Left ventricle myocardium superior (tissue), 1 donor: ENCODE measurements around the gene NEURL4. TPM values are rescaled to one million over a fixed set of nuclear protein-coding genes. Genes with fewer than 3 reads are reported as not detected.
"Not testable (repeated sequence)": the region's sequence is repeated elsewhere in the genome, so short reads cannot be mapped to it uniquely, and the experiment has no call there.

Experiments used
- ATAC-seq: fragments of 200-7000 bp; cut with Tn5 transposase; one replicate; pipeline ENCODE4 v1.9.1; 2020; ENCODE audit warnings: mild to moderate bottlenecking, moderate library complexity
- DNase-seq: peaks from one replicate; pipeline ENCODE4 v3.0.0-alpha.2; 2020
- intact Hi-C: fragments of 100-400 bp; cut with micrococcal nuclease; formaldehyde crosslinking; loops from one replicate; pipeline ENCODE4 v1.11.0; 2022
- total RNA-seq: library from RNA; stranded (reverse); fragmentation: NEBNext Ultra II Directional; extraction: Animal tissue kit (Norgen Biotek cat#: 25700); gene quantifications from one replicate; pipeline ENCODE4 v1.2.1, GENCODE V29; 2021
- donor health status: DM: no; HTN: yes; CAD: no; lungs with severe emphysema.

The NEURL4 gene
- total RNA-seq, 1 donor from 2014 or later, result 34.7 TPM

DNA sequence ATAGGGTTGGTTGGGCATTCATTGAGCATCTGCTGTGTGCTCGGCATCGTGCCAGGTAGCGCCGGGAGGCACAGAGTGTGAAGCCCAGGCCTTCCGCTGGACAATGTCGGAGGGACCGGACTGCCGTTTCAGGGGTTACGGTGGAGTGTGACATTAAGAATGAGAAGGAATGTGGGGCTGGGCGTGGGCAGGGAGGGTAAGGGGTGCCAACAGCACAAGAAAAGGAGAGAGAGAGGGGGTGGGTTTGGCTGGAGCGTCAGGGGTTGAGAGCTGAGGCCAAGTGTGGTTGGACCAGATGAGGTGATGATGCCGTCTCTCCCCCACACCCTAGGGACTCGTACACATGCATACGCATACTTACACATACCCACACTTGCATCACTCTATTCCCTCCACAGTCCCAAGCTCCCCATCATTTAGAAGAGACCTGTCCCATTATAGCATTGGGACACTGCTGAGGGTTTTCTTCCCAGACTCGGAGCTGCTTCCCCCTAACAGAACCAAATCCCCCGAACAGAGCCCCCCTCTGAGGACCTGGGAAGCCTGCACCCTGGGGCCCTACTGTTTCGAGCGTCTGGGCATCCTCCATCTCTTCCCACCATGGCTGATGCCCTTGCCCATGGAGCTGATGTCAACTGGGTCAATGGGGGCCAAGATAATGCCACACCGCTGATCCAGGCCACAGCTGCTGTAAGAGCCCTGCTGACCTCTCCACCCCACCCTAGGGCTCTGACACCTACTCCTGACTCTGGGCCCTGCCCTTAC lies 19.5 kb upstream of the NEURL4 start:
- no peak for DNase-seq
- intact Hi-C loops, result no loop called here
- ATAC-seq, result no peak

DNA sequence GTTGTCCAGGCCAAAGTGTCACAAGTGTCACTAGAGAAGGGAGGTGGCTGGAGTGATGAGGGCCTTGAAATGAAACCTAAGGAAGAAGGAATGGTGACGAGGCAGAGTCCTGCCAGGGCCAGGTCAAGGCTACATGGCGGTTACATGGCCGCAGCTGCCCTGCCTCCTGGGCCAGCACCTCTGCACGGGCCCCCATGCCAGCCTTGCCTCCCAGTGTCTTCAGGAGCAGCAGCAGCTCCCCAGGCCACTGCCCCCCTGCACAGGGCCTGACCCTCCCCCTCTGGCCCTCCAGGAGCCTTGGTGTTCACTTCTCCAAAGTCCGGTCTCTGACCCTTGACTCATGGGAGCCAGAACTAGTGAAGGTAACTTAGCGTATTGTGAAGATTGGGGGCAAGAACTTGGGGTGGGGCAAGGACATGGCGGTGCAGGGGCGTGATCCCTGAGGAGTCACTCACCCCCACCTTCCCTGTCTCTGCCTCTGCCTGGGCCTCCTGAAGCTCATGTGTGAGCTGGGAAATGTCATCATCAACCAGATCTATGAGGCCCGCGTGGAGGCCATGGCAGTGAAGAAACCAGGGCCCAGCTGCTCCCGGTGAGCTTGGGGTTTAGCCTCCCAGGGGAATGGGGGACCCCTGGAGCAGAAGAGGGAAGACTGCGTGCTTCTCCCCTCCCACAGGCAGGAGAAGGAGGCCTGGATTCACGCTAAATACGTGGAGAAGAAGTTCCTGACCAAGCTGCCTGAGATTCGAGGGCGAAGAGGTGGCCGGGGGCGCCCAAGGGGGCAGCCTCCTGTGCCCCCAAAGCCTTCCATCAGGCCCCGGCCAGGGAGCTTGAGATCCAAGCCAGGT lies 18.7 kb upstream of the NEURL4 start:
- intact Hi-C loops, result no loop called here
- DNase-seq, result no peak
- no peak for ATAC-seq

DNA sequence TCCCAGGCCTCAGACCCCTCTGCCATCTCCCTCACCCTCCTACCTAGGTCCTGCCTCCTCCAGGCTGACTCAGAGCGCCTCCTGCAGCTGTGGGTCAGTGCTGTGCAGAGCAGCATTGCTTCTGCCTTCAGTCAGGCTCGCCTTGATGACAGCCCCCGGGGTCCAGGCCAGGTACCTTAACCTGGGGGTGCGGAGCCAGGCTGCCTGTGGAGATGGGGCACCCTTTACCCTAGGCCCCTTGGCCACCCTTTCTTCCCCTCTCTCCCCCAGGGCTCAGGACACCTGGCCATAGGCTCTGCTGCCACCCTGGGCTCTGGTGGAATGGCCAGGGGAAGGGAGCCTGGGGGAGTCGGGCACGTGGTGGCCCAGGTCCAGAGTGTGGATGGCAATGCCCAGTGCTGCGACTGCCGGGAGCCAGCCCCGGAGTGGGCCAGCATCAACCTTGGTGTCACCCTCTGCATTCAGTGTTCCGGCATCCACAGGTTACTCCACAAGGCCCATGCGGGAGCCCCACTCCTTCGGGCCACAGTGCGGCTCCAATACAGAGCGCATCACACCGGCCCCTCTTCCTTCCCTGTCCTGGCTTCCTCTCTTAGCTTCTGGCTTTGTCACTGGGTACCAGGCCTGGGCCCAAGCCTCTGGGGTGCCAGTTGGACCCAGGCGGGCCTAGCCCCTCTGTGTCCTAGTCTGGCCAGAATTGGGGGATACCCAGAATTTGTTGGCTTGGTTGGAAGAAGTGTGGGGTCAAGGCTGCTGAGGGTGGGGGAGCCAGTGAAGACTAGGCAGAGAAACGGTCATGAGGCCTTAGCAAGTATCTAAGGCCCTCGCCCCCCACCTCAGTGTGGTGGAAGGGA lies 17.9 kb upstream of the NEURL4 start:
- intact Hi-C loops, result no loop called here
- no peak for DNase-seq
- ATAC-seq, result no peak

DNA sequence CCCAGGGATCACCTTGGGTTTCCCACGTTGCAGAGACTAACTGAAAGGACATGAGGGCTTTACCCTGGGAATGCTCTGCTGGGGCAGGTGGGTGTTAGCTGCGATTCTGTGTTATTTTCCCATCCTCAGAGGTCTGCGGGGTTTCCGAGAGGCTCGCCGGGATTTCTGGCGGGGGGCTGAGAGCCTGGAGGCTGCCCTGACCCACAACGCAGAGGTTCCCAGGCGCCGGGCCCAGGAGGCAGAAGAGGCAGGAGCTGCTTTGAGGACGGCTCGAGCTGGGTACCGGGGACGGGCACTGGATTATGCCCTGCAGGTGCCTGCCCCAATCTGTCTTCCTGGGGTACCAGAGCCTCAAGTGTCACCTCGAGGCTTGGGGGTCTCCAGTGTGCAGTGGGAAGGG lies 14.1 kb upstream of the NEURL4 start:
- ATAC-seq (no peak), DNase-seq (no peak)
- intact Hi-C loops, result no loop called here

DNA sequence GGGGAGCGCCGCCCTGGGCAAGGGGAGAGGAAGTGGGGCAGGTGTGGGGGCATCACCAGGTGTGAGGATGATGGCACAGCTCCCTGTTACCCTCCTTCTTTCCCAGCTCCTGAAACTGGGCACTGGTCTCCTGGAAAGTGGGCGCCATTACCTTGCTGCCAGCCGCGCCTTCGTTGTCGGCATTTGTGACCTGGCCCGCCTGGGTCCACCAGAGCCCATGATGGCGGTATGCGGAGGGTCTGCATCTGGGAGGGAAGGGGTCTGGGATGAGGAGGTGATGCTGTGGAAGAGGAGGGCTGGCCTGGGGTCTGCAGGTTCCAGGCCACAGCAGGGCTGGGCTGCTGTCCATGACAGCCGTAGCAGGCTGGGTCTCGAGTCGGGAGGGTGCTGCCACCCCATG lies 12.7 kb upstream of the NEURL4 start:
- ATAC-seq, result no peak
- no peak for DNase-seq
- intact Hi-C loops, result no loop called here

DNA sequence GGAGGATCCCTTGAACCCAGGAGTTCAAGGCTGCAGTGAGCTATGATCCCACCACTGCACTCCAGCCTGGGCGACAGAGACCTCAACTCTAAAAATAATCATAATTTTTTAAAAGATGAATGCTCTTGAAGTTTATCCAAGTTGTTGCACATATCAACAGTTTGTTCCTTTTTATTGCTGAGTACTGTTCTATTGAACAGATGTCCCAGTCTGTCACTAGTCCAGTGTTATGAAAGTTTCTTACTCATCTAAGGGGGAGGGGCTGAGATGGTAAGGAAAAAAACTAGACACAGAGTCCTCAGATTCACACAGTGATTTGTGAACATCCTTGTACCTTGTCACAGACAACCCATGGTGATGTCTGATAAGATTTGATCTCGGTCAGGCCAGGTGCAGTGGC lies 11.0 kb upstream of the NEURL4 start:
- intact Hi-C loops, result no loop called here
- ATAC-seq (no peak), DNase-seq (no peak)

DNA sequence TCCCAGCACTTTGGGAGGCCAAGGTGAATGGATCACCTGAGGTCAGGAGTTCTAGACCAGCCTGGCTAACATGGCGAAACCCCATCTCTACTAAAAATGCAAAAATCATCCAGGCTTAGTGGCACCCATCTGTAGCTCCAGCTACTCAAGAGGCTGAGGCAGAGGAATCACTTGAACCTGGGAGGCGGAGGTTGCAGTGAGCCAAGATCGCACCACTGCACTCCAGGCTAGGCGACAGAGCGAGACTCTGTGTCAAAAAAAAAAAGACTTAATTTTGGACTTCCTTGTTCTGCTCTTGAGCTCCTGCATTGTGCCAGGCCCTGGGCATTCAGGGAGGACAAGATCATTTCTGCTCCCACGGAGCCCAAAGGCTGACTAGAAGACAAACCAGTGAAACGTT lies 8.5 kb upstream of the NEURL4 start:
- intact Hi-C loops, ATAC-seq, DNase-seq: not testable (repeated sequence)

DNA sequence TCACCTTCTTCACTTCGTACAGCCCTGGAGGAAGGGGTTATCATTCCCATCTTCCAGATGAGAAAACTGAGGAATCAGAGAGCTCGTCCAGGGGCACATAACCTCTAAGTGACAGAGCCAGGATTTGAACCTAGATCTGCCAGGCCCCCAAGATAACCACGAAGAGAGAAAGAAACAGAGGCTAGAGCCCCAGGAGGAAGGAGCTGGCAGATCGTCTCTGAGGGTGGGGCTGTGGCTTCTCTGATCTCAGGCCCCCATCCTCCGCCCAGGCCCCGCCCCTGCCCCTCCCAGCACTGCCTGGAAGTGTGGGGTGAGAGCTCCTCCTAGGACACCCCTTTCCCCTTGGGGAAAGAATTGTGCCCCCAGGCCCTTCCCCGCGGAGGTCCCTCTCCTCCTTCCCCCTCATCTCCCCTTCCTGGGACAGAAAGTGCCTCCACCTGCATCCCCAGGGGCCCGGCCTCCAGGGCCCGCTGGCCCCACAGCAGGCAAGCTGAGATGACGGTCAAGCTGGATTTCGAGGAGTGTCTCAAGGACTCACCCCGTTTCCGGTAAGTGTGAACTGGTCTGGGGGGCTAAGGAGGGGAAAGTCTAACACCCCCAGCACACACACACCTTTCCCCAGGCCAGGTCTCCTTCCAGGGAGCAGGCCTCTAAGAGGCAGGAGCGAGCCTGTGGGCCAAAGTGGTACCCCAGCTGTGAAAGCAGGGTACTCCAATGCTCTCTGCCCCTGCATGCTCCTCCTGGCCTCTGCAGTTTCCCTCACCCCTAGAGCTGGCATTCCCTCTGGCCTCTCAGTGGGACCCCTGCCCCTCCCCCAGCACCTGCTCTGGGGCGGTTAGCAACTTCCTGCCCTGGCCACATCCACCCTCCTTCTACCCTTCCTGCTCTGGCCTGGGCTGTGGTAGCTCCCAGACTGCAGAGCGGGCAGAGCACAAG lies 7.4 kb upstream of the NEURL4 start, which contains the start of gene ACAP1:
ACAP1 (plus strand) TSS at position 290 of the 936 bp plus-strand sequence; CDS start at position 496, 206 bp downstream.
- peak; percentile 58 for DNase-seq
- intact Hi-C loops, result no loop called here

DNA sequence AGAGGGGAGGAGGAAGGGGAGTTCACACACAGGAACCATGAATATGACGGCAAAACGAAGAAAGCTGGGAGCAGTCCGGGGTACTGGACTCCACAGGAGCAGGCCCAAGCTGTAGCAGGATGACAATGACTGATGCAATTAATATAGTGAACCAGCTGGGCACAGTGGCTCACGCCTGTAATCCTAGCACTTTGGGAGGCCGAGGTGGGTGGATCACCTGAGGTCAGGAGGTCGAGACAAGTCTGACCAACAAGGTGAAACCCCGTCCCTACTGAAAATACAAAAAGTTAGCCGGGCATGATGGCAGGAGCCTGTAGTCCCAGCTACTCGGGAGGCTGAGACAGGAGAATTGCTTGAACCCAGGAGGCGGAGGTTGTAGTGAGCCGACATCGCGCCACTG lies 6.6 kb upstream of the NEURL4 start:
- DNase-seq, ATAC-seq, intact Hi-C loops: not testable (repeated sequence)

More for the DNA sequence above, 7.4 kb upstream of the NEURL4 start, which contains the start of gene ACAP1:
- ATAC-seq, result peak; percentile 58

DNA sequence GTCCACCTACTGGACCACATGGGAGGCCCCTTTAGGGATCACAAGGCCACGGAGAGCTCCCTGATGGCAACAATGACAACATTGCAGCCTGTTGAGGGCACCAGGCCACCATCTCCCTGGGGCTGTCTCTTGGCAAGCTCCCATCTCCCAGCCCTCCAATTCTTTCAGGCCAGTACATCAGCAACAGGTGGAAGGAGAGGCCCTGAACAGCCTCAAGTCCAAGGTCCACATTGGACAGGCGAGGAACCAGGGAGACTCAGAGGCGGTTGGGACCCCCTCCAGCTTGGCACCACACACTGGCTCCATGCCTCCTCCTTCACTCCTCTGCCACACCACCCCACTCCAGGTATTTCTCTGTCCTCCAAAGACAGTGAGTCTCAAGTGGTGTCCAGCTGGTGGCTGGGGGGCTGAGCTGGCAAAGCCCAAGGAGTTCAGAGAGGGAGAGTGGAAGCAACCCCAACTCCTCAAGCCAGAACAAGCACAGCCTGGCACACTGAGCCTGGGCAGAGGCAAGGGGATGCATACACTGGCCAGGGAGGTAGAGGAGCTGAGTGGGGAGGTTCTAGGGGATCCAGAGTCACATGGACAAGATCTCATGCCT lies 5.9 kb upstream of the NEURL4 start:
- DNase-seq (no peak), ATAC-seq (no peak)
- intact Hi-C loops, result no loop called here

DNA sequence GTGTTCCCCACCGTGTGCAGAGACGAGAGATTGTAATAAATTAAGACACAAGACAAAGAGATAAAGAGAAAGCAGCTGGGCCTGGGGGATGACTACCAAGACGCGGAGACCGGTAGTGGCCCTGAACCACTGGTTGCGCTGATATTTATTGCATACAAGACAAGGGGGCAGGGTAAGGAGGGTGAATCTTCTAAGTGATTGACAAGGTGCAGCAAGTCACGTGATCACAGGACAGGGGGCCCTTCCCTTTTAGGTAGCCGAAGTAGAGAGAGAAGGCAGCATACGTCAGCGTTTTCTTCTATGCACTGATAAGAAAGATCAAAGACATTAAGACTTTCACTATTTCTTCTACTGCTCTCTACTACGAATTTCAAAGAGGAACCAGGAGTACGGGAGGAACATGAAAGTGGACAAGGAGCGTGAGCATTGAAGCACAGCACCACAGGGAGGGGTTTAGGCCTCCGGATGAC lies 3.5 kb upstream of the NEURL4 start:
- ATAC-seq, DNase-seq: not testable (repeated sequence)

DNA sequence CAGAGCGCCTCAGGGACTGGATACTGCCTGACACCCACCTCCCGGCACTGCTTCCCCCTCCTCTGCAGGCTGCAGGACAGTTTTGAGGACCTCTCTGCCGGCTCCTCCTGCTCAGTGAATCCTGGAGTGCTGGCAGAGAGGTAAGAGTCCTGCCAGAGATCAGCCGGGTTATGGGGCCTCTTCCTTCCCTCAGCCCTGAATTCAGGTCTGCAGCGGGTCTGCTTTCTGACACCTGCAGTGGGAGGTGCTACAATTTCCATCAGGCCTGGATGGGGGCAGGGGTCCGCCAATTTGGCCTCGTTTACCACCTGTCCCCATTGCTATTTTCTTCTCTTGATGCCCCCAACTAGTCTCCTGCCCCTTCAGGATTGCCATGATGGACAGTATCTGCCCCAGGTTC lies 3.0 kb upstream of the NEURL4 start:
- intact Hi-C loops, result no loop called here
- DNase-seq, result no peak
- ATAC-seq, result no peak

More for the DNA sequence above, 3.5 kb upstream of the NEURL4 start:
- intact Hi-C loops, result not testable (repeated sequence)

DNA sequence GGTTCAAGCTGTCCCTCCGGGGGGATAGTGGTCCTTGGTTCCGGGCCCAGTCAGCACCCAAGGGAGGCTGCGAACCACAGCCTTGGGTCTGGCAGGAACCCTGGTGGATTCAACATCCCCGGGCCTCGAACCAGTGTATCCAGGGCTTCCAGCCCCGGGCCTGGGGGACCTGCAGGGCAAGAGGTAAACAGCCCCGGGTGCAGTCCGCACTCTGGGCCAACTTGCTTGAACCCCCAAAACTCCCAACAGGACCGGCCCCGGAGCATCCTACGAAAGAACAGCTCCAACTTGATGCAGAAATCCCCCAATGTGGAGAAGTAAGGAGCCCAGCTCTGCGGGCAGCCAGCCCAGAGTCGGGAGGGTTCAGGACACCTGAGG lies 1.5 kb upstream of the NEURL4 start:
- intact Hi-C loops, result no loop called here
- no peak for DNase-seq

DNA sequence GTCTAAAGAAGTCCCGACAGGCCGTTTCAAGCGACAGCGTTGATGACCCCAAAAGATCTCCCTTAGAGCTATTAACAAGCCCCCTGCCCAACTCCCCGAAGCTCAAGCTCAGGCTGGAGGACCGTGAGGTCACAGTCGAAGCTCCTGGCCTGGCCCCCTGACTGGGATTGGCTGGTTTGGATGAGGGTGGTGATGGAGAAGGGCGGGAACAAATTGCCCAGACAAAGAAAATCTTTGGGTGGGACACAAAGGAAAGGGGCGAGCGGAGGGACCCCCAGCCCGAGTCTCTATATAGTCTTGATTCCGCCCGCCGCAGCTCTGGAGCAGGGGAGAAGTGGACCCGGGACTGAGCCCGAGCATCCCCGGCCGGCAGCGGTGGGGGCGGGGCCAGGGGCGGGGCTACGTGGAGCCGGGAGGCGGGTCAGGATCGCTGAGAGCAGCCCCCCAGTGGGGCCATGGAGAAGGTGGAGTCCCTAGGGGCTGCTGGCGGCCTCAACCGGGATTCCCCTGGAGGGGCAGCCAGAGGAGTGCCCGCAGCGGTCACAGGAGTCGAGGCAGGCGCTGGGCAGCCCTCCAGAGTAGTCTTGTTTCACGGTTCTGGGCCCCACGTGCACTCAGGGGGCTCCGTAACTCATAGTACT lies 982 bp upstream of the NEURL4 start:
- peak; percentile 71 for ATAC-seq
- peak; percentile 82 for DNase-seq
- intact Hi-C loops, result no loop called here

More for the DNA sequence above, 1.5 kb upstream of the NEURL4 start:
- ATAC-seq, result no peak

DNA sequence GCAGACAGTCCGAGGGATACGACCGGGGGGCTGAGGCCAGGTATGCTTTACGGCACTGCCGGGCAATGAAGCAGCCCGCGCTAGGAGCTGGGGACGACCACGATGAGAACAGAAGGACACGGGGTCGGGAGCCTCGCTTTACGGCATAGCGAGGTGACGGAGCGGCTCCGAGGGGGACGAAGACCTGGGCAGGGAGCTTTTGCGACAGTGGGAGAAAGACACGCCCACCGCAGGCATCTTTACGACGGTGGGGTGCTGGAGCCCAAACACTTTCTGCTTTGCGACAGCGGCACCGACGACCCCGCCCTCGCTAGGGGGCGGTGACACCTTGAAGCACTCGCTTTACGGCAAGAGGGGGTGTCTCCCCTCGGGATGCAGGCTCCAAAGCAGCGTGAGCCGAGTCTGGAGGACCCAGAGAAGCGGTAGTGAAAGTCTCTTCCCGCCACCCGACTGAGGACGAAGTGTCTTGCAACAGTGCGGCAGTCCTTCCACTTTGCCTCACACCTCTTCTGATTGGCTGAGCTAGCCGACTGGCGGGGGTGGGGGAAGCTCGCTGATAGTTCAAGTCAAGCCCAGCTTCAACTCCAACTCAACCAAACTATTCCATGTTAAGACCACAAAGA lies 350 bp upstream of the NEURL4 start:
- peak; percentile 99 for DNase-seq
- intact Hi-C loops, result no loop called here

DNA sequence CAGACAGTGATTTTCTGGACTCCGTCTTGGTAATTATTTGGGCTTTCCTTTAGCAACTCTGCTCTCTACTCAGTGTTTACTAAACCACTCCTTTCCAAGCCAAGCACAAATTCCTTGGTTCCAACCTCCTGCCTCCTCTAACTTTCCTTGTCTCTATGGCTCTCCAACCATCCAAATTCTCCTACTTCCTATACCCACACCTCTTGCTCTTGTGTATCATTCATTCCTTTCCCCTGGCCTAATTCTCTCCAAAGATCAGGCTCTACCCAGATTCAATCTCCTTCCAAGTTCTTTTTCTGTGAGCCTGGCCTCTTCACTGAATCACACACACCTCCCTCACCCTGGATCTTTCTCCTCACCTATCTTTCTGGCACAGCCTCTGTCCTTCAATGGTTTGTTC lies 1.1 kb downstream of the NEURL4 start:
- intact Hi-C loops, result no loop called here
- ATAC-seq, result no peak

More for the DNA sequence above, 350 bp upstream of the NEURL4 start:
- ATAC-seq, result peak; percentile 89

DNA sequence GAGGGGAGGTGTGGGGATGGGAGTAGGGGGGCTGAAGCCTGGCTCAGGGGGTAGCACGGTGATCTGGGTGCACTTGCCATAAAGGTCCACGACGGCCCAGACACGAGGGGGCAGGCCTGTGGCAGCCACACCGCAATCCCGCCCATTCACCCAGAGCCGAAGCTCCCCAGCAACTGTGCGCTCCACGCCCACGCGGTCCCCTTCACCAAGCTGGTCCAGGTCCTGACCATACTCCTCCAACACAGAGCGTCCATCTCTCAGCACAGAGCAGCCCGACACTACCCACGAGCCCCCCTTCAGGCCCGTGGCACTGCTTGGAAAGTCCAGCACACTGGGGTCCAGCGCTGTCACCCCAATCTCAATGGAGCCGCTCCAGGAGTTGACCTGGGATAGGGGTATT lies 1.6 kb downstream of the NEURL4 start:
- DNase-seq (no peak), ATAC-seq (no peak)
- intact Hi-C loops, result no loop called here

More for the DNA sequence above, 1.1 kb downstream of the NEURL4 start:
- no peak for DNase-seq
